DOHH2 (cell line): Measurements from ENCODE around the gene SV2B.

Experiments used
- H3F3A ChIP-seq: fragments of 200-600 bp; sonication (generic), shearing (Covaris generic); 2 replicates; pipeline ENCODE4 v1.6.0; 2016; ENCODE audit warnings: antibody characterized with exemption, mild to moderate bottlenecking; ENCODE audit not compliant: control insufficient read depth, insufficient read depth
- H3K27ac ChIP-seq: fragments of 200-600 bp; sonication (generic); 2 replicates; pipeline ENCODE4 v1.5.1; 2014; ENCODE audit warnings: low read depth, mild to moderate bottlenecking, low read length, moderate library complexity
- H3K27me3 ChIP-seq: fragments of 200-600 bp; sonication (generic); 2 replicates; pipeline ENCODE4 v1.6.1; 2014; ENCODE audit warnings: mild to moderate bottlenecking, low read length, mixed read lengths; ENCODE audit not compliant: control insufficient read depth
- H3K36me3 ChIP-seq: fragments of 200-600 bp; sonication (generic); 2 replicates; pipeline ENCODE4 v1.6.1; 2014; ENCODE audit warnings: mild to moderate bottlenecking, low read length, moderate library complexity, mixed read lengths; ENCODE audit not compliant: control insufficient read depth
- H3K4me1 ChIP-seq: fragments of 200-600 bp; sonication (generic); 2 replicates; pipeline ENCODE4 v1.6.1; 2014; ENCODE audit warnings: mild to moderate bottlenecking, low read length, mixed read lengths; ENCODE audit not compliant: control insufficient read depth
- H3K4me2 ChIP-seq: fragments of 200-600 bp; sonication (generic); 2 replicates; pipeline ENCODE4 v1.6.0; 2014; ENCODE audit warnings: mild to moderate bottlenecking, low read length, moderate library complexity
- H3K4me3 ChIP-seq: fragments of 200-600 bp; sonication (generic); 2 replicates; pipeline ENCODE4 v1.5.1; 2014; ENCODE audit warnings: mild to moderate bottlenecking, low read length, mixed read lengths
- H3K79me2 ChIP-seq: fragments of 200-600 bp; sonication (generic); 2 replicates; pipeline ENCODE4 v1.6.1; 2014; ENCODE audit warnings: mild to moderate bottlenecking, low read length, mixed read lengths; ENCODE audit not compliant: control insufficient read depth
- H3K9me2 ChIP-seq: fragments of 200-600 bp; sonication (generic); replicated peaks from 2 replicates; pipeline ENCODE4 v1.6.1; 2014; ENCODE audit warnings: mild to moderate bottlenecking, low read length, mixed read lengths; ENCODE audit not compliant: control insufficient read depth
- H3K9me3 ChIP-seq: fragments of 200-600 bp; sonication (generic); 2 replicates; pipeline ENCODE4 v1.6.1; 2014; ENCODE audit warnings: antibody characterized with exemption, low read length, mixed read lengths; ENCODE audit not compliant: control insufficient read depth, insufficient read depth
- H4K20me1 ChIP-seq: fragments of 200-600 bp; sonication (generic); 2 replicates; pipeline ENCODE4 v1.6.0; 2014; ENCODE audit warnings: low read depth, mild to moderate bottlenecking, antibody characterized with exemption, low read length, moderate library complexity; ENCODE audit not compliant: control insufficient read depth, insufficient read depth
- EZH2phosphoT487 ChIP-seq: fragments of 200-600 bp; sonication (generic); IDR thresholded peaks from 2 replicates; pipeline ENCODE4 v1.6.1; 2017; ENCODE audit warnings: borderline replicate concordance, mild to moderate bottlenecking, antibody characterized with exemption, low read length, moderate library complexity, mixed read lengths
- TF ChIP-seq, protein P1 (sequence below): fragments of 200-600 bp; sonication (generic); IDR thresholded peaks from one replicate; pipeline ENCODE4 v1.5.1; 2014; ENCODE audit warnings: antibody characterized with exemption, mild to moderate bottlenecking, low read depth, low read length; ENCODE audit not compliant: poor library complexity, severe bottlenecking

Gene SV2B

DNA sequence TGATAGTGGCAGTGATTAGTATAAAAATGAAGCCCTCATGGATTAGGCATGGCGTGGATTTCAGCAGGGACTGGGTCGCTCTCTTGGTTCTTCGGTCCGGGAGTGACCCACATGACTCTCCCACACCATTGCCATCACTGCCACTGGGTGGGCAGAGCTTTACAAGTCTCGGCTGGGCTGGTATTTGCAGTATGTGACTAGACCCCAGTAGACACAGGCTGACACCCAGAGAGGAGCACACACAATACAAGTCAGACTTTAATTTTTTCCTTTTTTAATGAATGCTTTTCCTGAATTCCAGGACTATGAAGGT is 1.5 kb downstream of the SV2B start:
- no peaks in the 10 kb centered on the region for H3K9me2 ChIP-seq
- H3K27me3 ChIP-seq: peaks cover 55% of the 10 kb centered on the region
- H3K9me3 ChIP-seq: no peaks in the 10 kb centered on the region
- no peaks in the 10 kb centered on the region for H4K20me1 ChIP-seq
- H3F3A ChIP-seq: no peaks in the 10 kb centered on the region
- no peaks in the 10 kb centered on the region for H3K79me2 ChIP-seq
- TF ChIP-seq, protein P1, sequence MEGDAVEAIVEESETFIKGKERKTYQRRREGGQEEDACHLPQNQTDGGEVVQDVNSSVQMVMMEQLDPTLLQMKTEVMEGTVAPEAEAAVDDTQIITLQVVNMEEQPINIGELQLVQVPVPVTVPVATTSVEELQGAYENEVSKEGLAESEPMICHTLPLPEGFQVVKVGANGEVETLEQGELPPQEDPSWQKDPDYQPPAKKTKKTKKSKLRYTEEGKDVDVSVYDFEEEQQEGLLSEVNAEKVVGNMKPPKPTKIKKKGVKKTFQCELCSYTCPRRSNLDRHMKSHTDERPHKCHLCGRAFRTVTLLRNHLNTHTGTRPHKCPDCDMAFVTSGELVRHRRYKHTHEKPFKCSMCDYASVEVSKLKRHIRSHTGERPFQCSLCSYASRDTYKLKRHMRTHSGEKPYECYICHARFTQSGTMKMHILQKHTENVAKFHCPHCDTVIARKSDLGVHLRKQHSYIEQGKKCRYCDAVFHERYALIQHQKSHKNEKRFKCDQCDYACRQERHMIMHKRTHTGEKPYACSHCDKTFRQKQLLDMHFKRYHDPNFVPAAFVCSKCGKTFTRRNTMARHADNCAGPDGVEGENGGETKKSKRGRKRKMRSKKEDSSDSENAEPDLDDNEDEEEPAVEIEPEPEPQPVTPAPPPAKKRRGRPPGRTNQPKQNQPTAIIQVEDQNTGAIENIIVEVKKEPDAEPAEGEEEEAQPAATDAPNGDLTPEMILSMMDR: no peak
- TF ChIP-seq EZH2phosphoT487: no peak
- H3K36me3 ChIP-seq: no peaks in the 10 kb centered on the region
- no peak overlapping the region for H3K4me2 ChIP-seq
- H3K4me3 ChIP-seq: no peak overlapping the region
- H3K27ac ChIP-seq: no peak overlapping the region
- no peaks in the 10 kb centered on the region for H3K4me1 ChIP-seq

DNA sequence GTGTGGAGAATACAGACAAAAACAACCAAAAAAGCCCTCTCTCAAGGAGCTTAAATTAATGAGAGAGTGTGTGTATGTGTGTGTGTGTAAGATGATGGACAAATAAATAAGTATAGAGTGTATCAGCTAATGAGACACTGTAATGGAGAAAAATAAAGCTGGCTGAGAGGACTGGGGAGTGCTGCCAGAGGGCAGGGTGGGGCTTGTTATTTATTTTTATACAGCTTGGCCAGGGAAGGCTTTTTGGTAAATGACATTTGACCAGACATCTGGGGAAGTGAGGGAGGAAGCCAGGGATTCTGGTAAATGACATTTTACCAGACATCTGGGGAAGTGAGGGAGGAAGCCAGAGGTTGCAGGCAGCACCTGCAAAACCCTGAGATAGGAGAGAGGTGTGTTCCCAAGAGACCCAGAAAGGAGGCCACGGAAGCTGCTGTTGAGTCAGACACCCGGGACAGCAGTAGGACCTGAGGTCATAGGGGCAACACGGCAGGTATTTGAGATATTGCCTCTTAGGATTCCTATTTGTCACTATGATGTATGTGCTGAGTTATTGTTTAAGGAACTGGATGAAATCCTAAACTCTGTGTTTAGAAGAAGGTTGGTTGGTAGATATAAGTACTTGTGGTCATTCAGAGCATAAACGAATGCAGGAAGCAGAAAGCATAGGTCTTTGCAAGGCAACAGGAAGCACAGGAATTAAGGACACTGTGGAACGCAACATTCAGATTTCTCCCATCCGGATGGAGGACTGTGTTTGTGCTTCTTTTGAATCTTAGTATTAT is 2.7 kb downstream of the SV2B start:
- Histone ChIP-seq H4K20me1 (no peaks in the 10 kb centered on the region), H3K9me3 (no peaks in the 10 kb centered on the region), H3K4me2 (no peak overlapping the region), H3K27me3 (peaks cover 46% of the 10 kb centered on the region), H3K79me2 (no peaks in the 10 kb centered on the region), H3F3A (no peaks in the 10 kb centered on the region), H3K4me1 (no peaks in the 10 kb centered on the region), H3K36me3 (no peaks in the 10 kb centered on the region), H3K9me2 (no peaks in the 10 kb centered on the region), H3K4me3 (no peak overlapping the region), H3K27ac (no peak overlapping the region)
- TF ChIP-seq, protein P1: no peak
- TF ChIP-seq EZH2phosphoT487: no peak

DNA sequence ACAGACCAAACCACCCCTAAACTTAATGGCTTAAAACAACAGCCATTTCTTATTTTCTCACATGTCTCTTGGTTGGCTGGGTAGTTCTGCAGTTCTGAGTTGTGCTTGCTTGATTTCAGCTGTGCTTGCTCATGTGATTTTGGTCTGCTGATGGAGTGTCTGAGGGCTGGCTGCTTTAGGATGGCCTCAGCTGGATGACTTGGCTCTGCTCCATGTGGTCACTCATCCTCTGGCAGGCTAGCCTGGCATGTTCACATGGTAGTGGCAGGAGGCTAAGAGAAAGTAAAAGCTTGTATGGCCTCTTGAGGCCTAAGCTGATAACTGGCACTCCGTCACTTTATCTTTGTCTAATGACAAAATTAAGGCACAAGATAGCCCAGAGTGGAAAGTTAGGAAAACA is 4.1 kb downstream of the SV2B start:
- TF ChIP-seq EZH2phosphoT487: no peak
- TF ChIP-seq, protein P1: no peak
- no peaks in the 10 kb centered on the region for H3F3A ChIP-seq
- no peaks in the 10 kb centered on the region for H3K79me2 ChIP-seq
- no peak overlapping the region for H3K4me3 ChIP-seq
- H4K20me1 ChIP-seq: no peaks in the 10 kb centered on the region
- no peaks in the 10 kb centered on the region for H3K36me3 ChIP-seq
- H3K27me3 ChIP-seq: peaks cover 39% of the 10 kb centered on the region
- no peak overlapping the region for H3K27ac ChIP-seq
- H3K9me2 ChIP-seq: no peaks in the 10 kb centered on the region
- no peaks in the 10 kb centered on the region for H3K9me3 ChIP-seq
- H3K4me2 ChIP-seq: no peak overlapping the region
- no peaks in the 10 kb centered on the region for H3K4me1 ChIP-seq
